HG03565 (cell line): Measurements from ENCODE around the gene BASP1.
A peak's percentile ranks its signal among the peaks of the same experiment; 100 is the strongest.

Experiments
- ATAC-seq: cut with Tn5 transposase; IDR thresholded peaks from one replicate; pipeline ENCODE4 v1.9.1; 2021; ENCODE audit warnings: mild to moderate bottlenecking, moderate library complexity; ENCODE audit not compliant: unreplicated experiment

BASP1 gene, protein sequence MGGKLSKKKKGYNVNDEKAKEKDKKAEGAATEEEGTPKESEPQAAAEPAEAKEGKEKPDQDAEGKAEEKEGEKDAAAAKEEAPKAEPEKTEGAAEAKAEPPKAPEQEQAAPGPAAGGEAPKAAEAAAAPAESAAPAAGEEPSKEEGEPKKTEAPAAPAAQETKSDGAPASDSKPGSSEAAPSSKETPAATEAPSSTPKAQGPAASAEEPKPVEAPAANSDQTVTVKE

DNA sequence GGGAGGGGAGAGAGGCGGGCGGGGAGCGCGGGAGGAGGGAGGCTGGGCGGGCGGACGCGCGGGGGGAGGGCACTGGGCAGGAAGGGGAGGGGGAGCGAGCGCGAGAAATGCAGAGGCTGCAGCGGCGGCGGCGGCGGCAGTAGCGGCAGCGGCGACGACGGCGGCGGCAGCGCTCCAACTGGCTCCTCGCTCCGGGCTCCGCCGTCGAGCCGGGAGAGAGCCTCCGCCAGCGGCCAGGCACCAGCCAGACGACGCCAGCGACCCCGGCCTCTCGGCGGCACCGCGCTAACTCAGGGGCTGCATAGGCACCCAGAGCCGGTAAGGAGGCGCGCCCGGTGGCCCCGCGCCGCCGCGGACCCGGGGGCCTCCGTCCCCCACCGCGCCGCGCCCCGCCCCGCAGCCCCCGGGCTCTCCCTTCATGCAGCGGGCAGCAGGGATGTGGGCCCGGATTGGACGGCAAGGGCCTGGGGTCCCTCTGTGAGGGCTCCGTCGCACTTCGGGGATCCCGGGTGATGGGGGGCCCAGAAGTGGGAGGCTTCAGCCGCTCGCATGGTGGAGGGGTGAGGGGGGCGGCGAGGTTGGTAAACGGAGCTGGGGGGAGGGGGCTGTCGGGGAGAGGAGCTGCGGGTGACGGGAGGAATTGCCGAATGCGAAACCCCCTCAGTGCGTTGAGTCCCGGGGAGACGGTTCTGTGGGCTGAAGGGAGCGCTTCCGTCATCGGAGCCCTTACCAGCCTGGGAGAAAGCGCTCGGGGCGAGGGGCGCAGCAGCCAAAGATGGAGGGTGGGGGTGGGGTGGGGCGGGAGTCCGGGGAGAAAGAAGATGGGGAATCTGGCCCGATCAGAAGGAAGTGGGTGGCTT lies at the start of gene BASP1:
TSS of gene BASP1 (plus strand) at position 139 of the 860 bp plus-strand sequence. CDS start 57,586 bp downstream, outside the sequence.
- peak; percentile 21 for ATAC-seq

DNA sequence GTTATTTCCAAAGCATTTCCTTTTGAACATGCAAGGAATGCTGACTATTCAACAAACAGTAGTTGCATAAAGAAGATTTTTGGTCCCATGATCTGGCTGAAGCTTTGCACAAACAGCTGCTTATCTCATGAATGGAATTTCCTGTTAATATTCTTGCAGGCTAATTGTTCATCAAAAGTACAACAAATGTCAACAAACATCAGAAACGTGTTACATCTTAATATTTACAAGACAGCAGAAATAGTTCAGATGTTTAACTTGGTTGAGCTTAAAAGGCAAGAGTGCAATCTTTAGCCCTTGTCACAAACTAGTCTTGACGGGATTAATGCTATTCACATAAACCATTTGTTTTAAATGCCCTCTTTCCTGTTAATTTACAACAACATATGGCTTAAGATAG lies 47.9 kb upstream of the BASP1 start:
- ATAC-seq: no peak

DNA sequence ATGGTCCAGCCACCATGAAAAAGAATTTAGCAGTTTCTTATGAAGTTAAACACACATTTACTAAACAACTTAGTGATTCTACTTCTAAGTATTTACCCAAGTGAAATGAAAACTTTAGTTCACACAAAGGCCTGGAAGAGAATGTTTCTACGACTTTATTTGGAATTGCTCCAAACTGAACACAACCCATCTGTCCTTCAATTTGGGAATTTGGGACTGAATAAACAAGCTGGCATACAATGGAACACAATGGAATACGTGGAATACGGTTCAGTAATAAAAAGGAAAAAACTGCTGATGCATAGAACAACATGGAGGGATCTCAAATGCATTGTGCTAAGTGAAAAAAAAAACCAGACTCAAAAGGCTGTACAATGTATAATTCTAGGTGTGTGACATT lies 44.6 kb upstream of the BASP1 start:
- no peak for ATAC-seq

DNA sequence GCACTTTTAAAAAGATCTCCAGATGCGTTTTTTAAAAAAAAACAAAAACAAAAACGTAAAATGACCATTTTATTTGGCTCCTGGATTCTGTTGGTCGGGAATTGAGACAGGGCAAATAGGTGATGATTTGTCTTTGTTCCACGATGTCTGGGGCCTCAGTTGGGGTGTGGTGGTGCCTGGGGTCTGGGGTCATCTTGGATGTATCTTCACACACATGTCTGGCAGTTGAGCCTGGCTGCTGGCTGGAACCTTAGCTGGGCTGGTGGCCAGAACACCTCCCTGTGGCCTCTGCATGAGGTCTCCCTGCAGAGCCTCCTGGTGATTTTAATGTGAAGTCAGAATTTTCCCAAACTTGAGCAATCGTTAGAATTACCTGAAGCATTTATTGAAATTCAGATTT lies 42.5 kb upstream of the BASP1 start:
- ATAC-seq: no peak

DNA sequence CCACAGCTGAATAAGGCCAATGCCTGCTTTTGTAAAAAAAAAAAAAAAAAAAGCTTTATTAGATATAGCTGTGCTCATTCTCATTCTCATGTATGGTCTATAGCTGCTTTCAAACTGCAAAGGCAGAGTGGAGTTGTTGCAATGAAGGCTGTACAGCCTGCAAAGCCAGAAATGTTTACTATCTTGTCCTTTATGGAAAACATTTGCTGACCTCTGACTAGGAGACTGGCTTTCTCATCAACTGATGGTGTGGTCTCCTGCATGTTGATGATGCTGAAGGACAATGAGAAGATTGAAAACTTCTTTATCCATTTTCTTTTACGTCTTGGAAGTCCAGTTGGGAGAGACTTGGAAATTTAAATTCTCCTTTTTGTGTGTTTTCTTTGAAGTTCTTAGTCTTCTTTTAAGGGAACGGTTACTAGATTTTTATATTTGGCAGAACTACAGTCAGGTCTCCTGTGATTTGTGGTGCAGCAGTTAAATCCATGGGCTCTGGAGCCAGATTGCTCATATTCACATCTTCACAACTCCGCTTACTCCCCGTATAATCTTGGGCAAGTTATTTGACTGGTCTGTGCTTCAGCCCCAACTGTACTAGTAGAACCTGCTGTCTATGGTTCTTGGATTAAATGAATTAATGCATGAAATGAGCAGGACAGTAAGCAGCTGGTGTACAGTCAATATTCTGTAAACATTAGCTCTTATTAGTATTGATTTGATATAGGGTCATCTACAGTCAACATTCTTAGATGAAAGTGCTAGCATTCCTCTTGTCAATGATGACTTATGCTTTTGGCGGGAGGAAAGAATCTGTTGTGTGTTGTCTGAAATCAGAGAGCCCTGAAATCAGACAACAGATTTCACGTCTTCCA lies 39.7 kb upstream of the BASP1 start:
- ATAC-seq: no peak

DNA sequence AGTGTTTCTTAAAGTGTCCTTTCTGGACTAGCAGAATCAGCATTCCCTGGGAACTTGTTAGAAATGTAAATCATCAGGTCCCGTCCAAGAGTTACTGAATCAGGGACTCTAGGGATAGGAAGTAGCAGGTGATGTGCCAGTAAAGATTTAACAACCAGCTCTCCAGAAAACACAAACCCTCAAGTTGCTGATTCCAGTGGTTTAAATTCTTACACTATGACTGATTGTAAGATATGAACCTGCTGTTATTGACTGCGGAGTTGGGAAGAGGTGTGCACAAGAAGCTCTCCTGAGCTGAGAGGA lies 39.1 kb upstream of the BASP1 start:
- no peak for ATAC-seq

DNA sequence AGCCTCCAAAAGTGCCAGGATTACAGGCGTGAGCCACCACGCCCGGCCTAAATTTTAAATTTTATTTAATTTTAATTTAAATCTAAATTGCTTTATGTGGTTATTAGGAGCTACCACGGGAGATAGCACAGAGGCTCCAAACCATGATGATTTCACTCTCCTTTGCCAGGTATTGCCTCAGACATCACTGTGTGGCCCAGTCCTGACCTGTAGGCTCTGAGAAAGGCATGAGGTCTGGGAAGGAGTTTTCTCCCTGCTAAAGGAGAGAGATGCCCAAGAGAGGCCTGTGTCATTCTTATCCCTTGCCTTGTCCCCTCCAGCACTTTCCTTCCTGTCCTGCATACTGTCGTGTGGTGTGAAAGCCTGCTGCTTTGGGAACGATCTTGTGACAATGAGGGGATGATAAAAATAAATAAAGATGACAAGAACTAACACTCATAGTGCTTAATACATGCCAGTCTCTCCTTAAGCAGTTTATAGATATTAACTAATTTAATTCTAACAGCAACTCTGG lies 37.0 kb upstream of the BASP1 start:
- ATAC-seq: no peak

DNA sequence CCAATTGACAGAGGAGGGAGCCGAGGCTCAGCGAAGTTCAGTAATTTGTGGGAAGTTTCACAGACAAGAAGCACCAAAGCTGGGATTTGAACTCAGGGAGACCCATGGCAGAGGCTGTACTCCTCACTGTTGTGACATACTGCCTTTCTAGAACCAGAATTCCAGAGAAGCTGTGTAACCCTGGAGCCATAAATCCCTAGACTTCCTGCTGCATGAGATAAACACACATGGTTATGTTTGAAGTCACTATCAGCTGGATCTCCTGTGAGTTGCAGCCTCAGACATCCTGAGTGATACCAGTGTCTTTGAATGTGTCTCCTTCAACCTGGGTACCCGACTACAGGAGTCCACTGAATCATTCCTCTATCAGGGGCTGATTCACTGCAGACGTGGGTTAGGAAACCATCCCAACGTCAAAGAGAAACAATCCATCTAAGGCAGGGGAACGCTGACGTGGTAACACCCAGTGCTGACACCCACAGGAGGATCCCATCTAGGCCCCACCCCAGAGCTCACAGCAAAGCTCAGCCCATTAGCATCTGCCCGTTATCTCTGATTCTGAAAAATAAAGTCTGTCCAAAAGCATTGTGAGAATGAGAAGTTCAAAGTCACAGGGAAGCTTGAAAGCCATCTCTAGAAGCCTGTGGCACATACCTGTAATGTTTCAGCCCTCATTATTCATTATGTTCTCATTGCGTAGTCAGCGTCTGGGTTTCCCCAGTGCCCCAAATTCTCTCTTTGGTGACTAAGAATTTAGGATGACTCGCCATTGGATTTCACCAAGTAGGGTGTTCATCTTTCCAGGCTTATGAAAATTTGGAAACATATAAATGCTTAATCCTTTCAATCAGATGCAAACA lies 36.3 kb upstream of the BASP1 start:
- no peak for ATAC-seq

DNA sequence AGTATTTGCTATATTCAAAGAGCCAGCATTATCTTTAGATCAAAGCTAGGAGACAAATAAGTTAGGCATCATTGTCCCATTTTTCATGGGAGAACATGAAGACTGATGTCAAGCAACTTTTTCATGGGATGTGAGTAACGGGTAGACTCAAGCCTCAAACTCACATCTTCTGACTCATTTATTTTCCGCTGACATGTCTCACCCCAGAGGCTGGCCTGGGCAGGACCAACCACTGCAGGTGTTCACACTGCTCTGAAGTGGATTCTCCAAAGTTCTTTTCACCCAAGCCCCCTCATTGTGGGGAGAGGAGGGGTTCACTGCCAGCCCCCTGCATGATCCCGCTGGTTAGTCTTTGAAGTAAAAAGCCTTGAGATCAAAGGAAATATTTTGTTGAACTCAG lies 34.9 kb upstream of the BASP1 start:
- ATAC-seq: no peak

DNA sequence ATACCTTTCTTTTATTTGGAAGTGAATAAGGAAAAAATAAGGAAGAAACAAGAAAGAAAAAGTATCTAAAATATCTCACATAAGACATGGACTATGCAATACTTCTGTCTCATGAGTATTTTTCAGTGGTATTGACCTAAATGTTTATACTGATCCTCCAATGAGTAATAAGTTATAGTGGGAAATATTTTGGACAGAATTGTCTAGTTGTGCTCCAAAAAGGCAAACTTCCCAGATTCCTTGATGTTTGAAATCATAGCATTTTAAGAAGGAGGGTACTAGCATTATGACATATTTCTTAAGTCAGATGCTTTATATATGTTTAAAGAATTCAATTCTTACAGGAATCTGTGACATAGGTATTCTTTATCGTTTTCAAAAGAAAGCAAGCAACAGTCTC lies 34.5 kb upstream of the BASP1 start:
- no peak for ATAC-seq

DNA sequence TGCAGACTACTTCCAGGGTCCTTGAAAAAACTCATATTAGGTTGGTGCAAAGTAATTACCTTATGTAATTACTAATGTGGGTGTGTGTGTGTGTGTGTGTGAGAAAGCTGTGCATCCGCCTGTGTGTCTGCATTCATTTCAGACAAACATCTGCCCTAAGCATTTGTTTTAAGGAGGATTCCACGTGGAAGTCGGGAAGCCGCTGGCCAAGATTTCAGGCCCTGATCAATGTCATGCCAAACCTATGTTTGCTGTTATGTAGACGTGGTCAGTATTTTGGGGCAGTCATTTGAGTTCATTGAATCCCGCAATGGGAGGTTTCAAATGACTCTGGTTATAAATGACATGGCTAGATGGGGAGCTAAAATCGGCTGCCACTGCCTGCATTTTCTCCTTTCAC lies 33.6 kb upstream of the BASP1 start:
- no peak for ATAC-seq

DNA sequence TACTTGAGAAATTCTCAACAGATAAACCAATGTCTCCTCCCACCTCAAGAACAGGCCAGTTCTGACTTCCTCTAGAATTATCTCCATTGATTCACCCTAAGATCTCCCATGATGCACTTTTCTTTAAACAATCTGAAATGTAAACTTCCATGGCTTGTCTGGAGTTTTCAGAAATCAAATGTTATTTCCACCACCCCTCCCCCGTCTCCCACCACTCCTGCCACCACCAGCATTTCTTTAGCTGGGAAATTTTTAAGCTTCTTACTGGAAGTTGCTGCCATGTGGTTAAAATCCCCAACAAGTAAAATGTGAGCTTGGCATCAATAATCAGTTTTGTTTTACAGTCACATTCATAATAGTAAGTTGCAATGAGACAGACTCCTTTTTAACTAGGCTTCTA lies 32.8 kb upstream of the BASP1 start:
- no peak for ATAC-seq

DNA sequence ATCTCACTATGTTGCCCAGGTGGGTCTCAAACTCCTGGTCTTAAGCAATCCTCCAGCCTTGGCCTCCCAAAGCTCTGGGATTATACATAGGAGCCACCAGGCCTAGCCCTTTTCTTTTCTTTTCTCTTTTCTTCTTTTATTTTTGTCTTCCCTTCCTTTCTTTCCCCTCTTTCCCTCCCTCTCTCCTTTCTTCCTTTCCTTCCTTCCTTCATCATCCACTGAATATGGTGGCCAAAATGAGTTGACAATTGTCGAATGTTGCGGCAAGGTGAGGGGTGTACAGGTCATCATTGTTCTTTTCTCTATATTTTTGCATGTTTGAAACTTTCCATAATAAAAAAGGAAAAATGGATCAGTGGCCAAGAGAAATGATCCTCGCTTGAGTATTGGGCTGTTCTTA lies 32.1 kb upstream of the BASP1 start:
- no peak for ATAC-seq

DNA sequence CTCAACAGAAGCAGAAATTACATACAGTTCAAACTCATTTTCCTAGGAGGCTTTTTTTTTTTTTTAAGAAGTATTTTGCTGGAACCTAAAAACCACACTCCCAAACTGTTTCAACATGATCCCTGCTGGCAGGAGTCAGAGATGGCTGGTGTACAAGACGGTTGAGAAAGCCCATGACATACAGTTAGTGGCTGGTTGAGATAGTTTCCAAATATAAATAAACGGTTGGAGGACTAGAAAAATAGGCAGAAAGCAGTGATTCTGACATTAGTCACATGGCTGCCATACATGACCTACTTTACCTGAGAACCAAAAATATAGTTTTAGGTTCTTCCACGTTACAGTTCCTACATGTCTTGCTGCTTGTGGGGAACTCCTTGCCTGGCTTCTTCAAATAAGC lies 31.7 kb upstream of the BASP1 start:
- no peak for ATAC-seq

DNA sequence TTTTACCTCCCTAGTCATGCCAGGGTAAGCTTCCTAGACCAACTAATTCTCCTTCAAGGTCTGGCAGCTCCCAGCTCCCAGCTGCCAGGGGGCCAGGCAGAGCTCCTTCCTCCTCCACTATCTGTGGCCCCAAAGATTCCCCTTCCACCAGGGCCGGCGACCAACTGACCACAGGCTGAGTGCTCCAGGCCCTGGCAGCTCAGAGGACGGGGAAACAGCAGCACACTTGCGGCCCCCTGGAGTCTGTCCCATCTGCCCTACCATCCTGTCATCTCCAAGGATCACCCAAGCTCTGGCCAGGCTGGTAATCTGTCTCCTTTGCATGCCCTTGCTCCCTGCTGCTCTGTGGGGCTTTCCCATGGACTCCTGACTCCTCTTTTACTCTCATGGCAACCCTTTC lies 31.2 kb upstream of the BASP1 start:
- ATAC-seq: no peak

DNA sequence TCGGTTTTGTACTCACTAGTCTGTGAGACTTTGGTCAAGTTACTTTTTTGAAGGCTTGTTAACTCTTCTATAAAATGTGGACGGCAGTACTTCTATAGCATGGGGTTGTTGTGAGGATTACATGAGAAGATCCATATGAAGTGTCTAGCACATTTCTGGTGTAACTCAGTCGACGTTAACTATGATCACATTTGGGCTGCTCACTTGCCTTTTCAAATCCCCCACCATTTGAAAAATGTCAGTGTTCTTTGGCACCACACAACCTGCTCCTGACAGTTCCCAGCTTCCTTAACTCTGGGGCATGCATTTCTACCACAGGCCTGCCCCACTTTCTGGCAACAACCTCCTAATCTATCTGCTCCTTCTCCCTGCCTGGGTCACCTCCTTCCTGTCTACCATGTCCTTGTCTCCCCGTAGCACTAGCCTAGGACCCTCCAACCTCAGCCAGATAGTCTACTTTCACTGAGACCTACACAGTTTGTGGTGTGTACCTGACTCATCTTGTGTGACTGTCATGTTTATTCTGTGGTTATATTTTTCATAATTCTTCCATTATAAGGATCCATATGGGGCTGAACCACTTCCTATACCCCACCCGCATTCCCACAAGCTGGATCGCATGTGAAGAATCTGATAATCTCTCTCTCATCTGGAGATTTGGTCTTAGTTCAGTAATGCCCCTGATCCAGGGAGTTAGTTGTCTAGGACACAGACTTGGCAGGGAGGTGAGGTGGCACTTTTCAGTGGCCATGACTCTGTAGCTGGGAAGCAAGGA lies 30.2 kb upstream of the BASP1 start:
- ATAC-seq: no peak

DNA sequence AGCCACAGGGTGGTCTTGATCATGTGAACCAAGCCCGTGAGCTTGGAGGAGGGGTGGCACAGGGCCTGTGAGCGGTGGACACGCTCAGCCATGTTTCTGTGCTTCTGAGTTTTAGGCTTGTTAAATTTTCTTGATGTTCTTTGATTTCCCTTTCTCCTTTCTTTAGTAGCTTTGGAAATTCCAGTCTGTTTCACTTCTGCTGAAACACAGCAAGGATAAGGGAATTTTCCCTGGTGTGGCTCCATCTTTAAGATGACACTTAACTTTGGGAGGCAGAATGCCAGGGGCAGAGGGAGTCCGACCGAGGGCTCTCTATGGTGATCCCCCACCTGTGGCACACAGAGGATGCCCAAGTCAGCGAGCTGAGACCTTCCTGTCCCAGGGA lies 29.7 kb upstream of the BASP1 start:
- no peak for ATAC-seq

DNA sequence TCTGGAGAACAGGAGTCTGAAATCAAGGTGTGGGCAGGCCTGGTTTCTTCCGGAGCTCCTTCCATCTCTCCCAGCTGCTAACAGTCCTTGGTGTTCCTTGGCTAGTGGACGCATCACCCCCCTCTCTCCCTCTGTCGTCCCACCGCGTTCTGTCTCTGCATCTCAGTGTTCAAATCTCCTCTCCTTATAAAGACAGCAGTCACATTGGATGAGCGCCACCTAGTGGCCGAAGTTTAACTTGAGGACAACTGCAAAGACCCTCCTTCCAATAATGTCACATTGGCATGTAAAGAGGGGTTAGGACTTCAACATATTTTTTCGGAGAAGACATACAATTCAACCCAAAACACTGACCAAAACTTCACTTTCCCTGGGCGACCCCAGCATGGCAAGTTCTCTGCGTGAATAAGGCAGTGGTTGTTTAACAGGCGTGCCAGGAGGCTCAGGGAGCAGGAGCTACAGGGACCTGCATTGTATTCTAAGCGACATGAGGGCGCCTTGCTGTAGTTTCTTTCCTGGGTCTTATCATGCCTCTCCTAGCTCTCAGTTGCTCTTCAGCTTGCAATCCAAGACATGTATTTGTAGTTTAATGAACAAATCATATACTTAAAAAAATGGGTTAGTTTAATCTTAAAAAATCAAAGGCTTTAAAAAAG lies 27.9 kb upstream of the BASP1 start:
- peak; percentile 72 for ATAC-seq

DNA sequence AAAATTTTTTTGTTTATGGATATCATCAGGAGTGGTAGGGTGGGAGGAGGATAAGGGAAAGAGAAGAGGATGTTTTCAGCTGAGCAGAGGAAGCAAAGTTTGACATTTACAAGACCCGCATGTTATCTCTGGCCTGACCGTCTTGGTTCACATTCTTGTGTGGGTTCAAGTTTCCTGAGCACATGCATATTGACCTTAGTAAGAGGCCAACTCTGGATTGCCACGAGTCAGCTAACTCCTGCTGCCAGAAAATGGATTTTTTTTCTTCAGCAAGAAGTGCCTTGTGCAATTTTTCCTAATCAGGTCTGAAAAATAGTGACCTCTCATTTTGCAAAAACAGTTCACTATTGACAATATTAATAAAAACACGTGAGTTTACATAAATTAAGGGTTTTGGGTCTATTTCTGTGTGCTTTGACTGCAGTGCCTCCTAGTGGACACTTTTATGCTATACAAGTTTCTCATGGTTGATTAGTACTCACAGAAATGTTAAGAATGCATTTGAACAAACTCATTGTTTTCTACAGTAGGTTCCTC lies 27.1 kb upstream of the BASP1 start:
- ATAC-seq: peak; percentile 45
